ENCODE results near the gene ZFYVE27.
A peak's percentile ranks its signal among the peaks of the same experiment; 100 is the strongest.
"Not testable (repeated sequence)": the region's sequence is repeated elsewhere in the genome, so short reads cannot be mapped to it uniquely, and the experiment has no call there.

Gene ZFYVE27, protein sequence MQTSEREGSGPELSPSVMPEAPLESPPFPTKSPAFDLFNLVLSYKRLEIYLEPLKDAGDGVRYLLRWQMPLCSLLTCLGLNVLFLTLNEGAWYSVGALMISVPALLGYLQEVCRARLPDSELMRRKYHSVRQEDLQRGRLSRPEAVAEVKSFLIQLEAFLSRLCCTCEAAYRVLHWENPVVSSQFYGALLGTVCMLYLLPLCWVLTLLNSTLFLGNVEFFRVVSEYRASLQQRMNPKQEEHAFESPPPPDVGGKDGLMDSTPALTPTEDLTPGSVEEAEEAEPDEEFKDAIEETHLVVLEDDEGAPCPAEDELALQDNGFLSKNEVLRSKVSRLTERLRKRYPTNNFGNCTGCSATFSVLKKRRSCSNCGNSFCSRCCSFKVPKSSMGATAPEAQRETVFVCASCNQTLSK

GRCh38 chr10:97736902-97737769 is at the start of gene ZFYVE27:
Gene ZFYVE27, plus strand, starts transcription at chr10:97737128. Its CDS starts 1,350 bp downstream, at chr10:97738478.
- DNase-seq (ENCODE audit: low read depth in 2 of 2, low spot score in 1 of 2): peak; percentile 91 to 92

DNA sequence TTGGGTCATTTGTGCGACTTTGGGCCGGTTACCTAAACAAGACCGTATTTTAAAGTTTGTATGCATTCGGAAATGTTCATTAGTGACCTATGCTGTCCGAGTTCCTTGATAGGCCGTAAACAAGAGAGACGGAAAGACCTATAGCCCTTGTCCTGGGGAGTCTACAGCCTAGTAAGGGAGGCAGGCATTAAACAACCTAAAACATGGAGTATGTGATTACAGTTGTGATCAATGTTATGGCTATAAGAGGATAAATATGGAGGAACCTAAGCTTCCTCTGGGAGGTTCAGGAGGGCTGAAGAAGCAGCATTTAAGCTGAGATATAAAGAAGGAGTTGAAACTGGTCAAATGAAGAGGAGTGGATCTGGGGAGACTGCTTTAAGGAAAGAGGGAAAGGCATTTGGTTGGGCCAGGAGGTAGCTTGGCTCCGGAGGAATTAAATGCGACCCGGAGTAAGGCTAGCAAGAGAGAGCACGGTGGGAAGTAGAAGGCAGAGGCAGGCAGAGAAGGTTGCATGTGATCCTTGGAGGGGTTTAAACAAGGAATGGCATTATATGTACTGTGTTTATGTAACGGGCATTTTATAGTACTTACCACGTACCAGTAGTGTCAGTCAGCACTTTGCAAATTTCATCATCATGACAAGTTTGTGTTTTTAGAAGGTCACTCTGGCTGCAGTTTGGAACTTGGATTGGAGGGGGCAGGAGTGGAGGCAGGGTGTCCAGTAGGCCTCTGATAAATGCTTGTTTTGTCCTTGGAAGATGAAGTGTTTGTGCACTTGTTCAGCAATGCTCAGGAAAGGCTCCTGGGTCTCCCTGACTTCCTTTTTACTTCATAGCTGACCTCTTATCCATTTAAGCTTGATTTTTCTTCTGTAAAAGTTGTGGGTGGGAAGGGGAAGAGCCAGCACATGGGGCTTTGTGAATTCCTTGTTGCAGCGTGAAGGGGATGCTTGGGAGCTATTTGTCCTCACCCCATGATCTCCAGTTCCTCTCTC is 48.8 kb upstream of the ZFYVE27 start:
- DNase-seq (ENCODE audit: low read depth in 2 of 2, low spot score in 1 of 2): no peak

- no peak for DNase-seq (ENCODE audit: low read depth in 2 of 2, low spot score in 1 of 2)
These were observed 47.3 kb upstream of the ZFYVE27 start for GRCh38 chr10:97689559-97690020.

- no peak for DNase-seq (ENCODE audit: low read depth in 2 of 2, low spot score in 1 of 2)
These were observed 46.8 kb upstream of the ZFYVE27 start for GRCh38 chr10:97690133-97690532.

DNA sequence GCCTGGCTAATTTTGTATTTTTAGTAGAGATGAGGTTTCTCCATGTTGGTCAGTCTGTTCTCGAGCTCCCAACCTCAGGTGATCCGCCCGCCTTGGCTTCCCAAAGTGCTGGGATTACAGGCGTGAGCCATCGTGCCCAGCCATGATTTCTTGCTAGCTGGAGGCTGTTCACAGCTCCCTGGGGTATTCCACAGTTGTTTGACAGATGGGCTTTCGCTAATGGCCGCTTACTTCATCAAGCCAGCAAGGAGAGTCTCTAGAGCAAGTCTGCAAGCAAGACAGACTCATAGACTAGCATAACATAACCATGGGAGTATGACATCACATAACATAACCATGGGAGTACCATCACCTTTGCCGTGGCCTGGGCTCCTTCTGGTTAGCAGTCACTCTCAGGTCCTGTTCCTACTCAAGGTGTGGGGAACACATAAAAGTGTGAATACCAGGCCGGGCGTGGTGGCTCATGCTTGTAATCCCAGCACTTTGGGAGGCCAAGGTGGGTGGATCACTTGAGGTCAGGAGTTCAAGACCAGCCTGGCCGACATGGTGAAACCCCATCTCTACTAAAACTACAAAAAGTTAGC is 38.8 kb upstream of the ZFYVE27 start:
- DNase-seq (ENCODE audit: low read depth in 2 of 2, low spot score in 1 of 2): not testable (repeated sequence)

GRCh38 chr10:97701438-97702069 is 35.4 kb upstream of the ZFYVE27 start:
- no peak for DNase-seq (ENCODE audit: low read depth in 2 of 2, low spot score in 1 of 2)

DNA sequence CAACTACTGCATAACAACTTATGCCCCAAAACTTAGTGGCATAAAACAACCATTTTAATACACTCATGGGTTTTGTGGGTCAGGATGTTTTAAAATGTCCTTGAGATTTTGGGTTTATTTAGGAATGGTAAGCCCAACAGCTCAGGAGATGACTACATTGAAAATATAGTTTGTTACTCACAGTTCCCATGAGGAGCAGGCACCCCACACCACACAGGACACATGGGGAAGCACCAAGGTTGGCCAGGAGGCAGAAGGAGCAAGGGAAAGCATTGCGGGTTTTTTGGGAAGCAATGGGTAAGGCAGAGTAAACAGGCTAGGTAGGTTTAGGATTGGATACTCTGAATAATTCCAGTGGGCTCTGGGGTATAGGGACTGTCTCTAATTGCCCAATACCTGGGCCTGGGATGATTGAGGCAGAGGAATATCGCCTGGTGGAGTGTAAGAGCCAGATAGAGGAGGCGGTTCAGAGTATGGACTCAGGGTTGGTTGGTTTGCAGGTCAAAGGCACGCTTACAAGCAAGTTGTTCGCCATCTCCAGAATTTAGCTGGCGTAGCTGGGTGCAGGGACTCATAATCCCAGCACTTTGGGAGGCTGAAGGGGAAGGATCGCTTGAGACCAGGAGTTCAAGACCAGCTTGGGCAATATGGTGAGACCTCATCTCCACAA is 33.4 kb upstream of the ZFYVE27 start:
- no peak for DNase-seq (ENCODE audit: low read depth in 2 of 2, low spot score in 1 of 2)

GRCh38 chr10:97704341-97704740 is 32.6 kb upstream of the ZFYVE27 start:
- DNase-seq (ENCODE audit: low read depth in 2 of 2, low spot score in 1 of 2): no peak

DNA sequence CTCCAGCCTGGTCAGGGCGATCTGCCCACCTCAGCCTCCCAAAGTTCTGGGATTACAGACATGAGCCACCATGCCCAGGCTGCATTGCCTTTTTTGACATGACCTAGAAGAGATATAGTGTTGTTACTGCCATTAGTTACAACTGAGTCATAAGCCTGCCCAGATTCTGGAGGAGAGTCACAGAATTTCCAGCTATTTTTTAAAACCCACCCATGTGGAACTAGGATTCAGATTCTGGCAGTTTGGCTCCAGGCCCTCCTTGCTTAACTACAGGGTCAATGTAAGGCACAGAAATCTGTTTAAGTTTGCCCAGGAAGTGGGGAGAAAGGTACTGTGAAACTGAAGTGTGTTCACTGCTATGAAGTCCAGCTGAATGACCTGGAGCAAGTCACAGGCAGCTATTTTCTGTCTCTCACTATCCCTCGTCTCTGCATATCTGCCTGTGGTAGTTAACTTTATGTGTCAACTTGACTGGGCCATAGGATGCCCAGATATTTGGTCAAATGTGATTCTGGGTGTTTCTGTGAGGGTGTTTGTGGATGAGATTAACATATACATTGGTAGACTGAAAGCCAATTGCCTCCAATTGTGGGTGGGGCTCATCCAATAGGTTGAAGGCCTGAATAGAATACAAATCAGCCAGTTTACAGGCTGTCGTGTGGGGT is 31.8 kb upstream of the ZFYVE27 start:
- no peak for DNase-seq (ENCODE audit: low read depth in 2 of 2, low spot score in 1 of 2)

GRCh38 chr10:97707134-97707861 is 29.6 kb upstream of the ZFYVE27 start:
- DNase-seq (ENCODE audit: low read depth in 2 of 2, low spot score in 1 of 2): no peak

DNA sequence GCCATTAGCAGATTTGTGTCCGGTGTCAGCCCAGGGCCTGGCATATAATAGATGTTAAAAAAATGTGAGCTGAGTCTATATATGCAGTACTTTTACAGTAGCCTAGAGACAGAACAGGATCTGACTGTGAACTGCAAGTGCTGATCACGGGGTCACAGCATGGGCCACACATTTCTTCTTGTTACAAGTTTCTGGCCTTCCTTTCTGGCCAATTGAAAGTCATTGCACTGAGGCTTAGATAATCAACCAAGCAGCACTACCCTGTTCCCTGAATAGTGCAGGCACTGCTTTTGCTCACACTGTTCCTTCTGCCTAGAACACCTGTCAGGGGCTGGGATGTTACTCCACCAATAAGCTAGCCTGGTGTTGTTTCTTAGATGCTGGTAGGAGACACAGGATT is 28.8 kb upstream of the ZFYVE27 start:
- no peak for DNase-seq (ENCODE audit: low read depth in 2 of 2, low spot score in 1 of 2)

DNA sequence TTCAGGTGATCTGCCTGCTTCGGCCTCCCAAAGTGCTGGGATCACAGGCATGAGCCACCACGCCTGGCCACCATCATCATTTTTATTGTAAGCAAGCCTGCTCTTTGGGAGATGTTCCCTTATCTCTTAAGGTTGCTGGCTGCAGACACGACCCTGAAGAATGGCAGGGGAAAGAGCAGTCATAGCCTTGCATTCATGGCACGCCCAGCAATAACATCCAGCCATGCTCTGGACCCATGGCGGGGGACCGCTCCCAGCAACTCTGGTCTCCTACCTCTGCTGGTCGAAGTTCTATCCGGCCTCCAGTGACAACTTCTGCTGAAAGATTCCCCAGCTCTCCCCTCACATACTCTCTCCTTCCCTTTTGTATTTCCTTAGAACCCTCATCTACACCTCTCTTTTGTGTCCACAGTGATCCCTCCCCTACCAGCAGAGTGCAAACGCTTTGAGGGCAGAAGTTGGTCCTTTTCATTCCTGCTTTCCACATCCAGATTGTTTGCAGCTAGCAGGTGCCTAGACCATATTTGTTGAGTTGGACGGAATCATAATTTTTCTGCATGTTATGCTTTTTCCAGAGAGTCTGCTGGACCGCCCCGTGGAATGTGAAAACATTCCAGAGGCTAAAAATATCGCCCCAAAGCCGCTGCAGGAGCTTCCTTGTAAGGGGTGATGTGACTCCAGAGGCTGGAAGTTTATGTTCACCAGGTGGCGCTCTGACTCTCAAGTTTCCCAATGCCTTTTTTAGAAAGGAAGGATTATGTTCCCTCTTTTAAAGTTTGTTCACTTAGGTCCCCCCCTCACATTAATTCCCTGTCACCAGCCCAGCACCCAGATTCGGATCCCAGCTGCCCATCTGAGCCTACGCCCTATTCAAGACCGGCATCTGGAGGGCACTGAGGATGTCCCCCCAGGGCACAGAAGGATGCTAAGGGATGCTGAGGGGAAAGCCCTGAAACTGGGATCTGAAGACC is 27.7 kb upstream of the ZFYVE27 start:
- DNase-seq (ENCODE audit: low read depth in 2 of 2, low spot score in 1 of 2): no peak

DNA sequence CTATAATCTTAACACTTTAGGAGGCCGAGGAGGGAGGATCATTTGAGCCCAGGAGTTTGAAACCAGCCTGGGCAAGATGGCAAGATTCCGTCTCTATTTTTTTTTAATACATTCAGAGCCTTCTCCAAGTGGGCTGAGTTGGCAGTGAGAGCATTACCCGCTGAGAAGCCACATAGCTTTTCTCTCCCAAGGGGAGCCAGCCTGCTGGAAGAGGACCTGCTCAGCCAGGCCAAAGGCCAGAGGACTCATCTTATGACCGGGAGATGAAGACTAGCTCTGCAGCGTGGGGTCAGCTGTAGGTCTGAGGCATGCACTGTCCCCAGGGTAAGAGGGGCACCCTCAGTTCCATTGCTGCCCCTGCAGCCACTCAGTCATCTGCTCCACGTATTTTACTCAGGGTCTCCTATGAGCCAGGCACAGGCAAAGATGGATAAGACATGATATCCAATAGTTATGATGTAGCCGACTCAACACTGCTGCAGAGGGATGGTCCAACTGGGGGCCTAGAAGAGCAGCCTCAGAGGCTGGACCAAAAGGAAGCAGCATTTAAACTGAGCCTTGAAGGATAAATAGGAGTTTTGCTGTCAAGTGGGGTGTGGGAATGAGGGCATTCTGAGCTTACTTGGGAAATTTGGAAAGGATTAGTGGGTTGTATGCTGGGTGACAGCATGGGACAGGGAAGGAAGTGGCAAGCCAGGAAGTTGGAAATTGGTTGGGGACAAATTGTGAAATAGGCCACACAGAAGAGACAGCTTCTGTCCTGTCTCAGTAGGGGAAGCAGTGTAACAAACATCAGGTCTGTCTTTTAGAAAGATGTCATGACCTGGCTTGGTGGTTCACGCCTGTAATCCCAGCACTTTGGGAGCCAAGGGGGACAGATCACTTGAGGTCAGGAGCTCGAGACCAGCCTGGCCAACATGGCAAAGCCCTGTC is 25.0 kb upstream of the ZFYVE27 start:
- no peak for DNase-seq (ENCODE audit: low read depth in 2 of 2, low spot score in 1 of 2)

GRCh38 chr10:97713339-97713825 is 23.5 kb upstream of the ZFYVE27 start, which contains the start of gene MARVELD1:
Gene MARVELD1, plus strand, starts transcription at chr10:97713730. Its CDS starts 147 bp downstream, at chr10:97713877.
- no peak for DNase-seq (ENCODE audit: low read depth in 2 of 2, low spot score in 1 of 2)

DNA sequence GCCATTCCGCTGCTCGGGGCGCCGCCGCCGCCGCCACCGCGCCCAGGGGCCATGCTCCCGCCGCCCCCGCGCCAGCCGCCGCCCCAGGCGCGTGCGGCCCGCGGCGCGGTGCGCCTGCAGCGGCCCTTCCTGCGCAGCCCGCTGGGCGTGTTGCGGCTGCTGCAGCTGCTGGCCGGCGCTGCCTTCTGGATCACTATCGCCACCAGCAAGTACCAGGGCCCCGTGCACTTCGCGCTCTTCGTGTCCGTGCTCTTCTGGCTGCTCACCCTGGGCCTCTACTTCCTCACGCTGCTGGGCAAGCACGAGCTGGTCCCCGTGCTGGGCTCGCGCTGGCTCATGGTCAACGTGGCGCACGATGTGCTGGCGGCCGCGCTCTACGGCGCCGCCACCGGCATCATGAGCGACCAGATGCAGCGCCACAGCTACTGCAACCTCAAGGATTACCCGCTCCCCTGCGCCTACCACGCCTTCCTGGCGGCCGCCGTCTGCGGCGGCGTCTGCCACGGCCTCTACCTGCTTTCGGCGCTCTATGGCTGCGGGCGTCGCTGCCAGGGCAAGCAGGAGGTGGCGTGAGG is 23.0 kb upstream of the ZFYVE27 start:
- peak in 1 of 2 donors; percentile 13 for DNase-seq (ENCODE audit: low read depth in 2 of 2, low spot score in 1 of 2)
